ENCODE measurements around the gene OSBPL2. TPM values are rescaled to one million over a fixed set of nuclear protein-coding genes. Genes with fewer than 3 reads are reported as not detected.

Gene OSBPL2
- total RNA-seq, 1 donor from 2014 or later: 37.9 TPM

- intact Hi-C loops (cut with micrococcal nuclease): loop anchor here (1.0 kb wide), 2 partner anchors 17 to 39 kb away; partner anchors contain the start of gene OSBPL2
Observed at GRCh38 chr20:62220666-62221568, 17.4 kb upstream of the OSBPL2 start.

GRCh38 chr20:62222266-62222850 is 16.0 kb upstream of the OSBPL2 start:
- intact Hi-C loops (cut with micrococcal nuclease): no loop called here

- intact Hi-C loops (cut with micrococcal nuclease): no loop called here
Observed at GRCh38 chr20:62222972-62223371, 15.3 kb upstream of the OSBPL2 start.

GRCh38 chr20:62223571-62223970 is 14.8 kb upstream of the OSBPL2 start:
- intact Hi-C loops (cut with micrococcal nuclease): no loop called here

GRCh38 chr20:62224113-62224855 is 14.0 kb upstream of the OSBPL2 start:
- intact Hi-C loops (cut with micrococcal nuclease): no loop called here

- intact Hi-C loops (cut with micrococcal nuclease): no loop called here
Observed at GRCh38 chr20:62225026-62225425, 13.3 kb upstream of the OSBPL2 start.

GRCh38 chr20:62225820-62226635 is 12.3 kb upstream of the OSBPL2 start:
- intact Hi-C loops (cut with micrococcal nuclease): no loop called here

GRCh38 chr20:62226707-62227590 is 11.4 kb upstream of the OSBPL2 start:
- intact Hi-C loops (cut with micrococcal nuclease): no loop called here

GRCh38 chr20:62227591-62227976 is 10.7 kb upstream of the OSBPL2 start:
- intact Hi-C loops (cut with micrococcal nuclease): no loop called here

- intact Hi-C loops (cut with micrococcal nuclease): no loop called here
Observed at GRCh38 chr20:62227977-62228958, 10.1 kb upstream of the OSBPL2 start.

- intact Hi-C loops (cut with micrococcal nuclease): no loop called here
Observed at GRCh38 chr20:62228982-62229545, 9.3 kb upstream of the OSBPL2 start.

- intact Hi-C loops (cut with micrococcal nuclease): loop anchor here (10.0 kb wide), 1 partner anchor 705 kb away; the partner anchor contains the start of gene GID8
Observed at GRCh38 chr20:62229667-62230066, 8.7 kb upstream of the OSBPL2 start.

- intact Hi-C loops (cut with micrococcal nuclease): loop anchor here (10.0 kb wide), 1 partner anchor 705 kb away; the partner anchor contains the start of gene GID8
Observed at GRCh38 chr20:62230276-62230675, 8.0 kb upstream of the OSBPL2 start.

GRCh38 chr20:62230696-62231095 is 7.6 kb upstream of the OSBPL2 start:
- intact Hi-C loops (cut with micrococcal nuclease): loop anchor here (10.0 kb wide), 1 partner anchor 704 kb away; the partner anchor contains the start of gene GID8

GRCh38 chr20:62231292-62231691 is 7.0 kb upstream of the OSBPL2 start:
- intact Hi-C loops (cut with micrococcal nuclease): loop anchor here (10.0 kb wide), 1 partner anchor 704 kb away; the partner anchor contains the start of gene GID8

GRCh38 chr20:62232194-62232593 is 6.1 kb upstream of the OSBPL2 start:
- intact Hi-C loops (cut with micrococcal nuclease): loop anchor here (10.0 kb wide), 1 partner anchor 703 kb away; the partner anchor contains the start of gene GID8

GRCh38 chr20:62232770-62233645 is 5.3 kb upstream of the OSBPL2 start:
- intact Hi-C loops (cut with micrococcal nuclease): loop anchor here (10.0 kb wide), 1 partner anchor 702 kb away; the partner anchor contains the start of gene GID8
